WI38 (cell line): Measurements from ENCODE around the gene IL1RAPL2.

Experiments
- H3K4me3 ChIP-seq: 2 replicates; pipeline ENCODE4 v1.5.1; 2011; ENCODE audit warnings: low read depth, mild to moderate bottlenecking, control low read depth, low read length
- CTCF ChIP-seq: IDR thresholded peaks from 2 replicates; pipeline ENCODE4 v1.5.1; 2012; ENCODE audit warnings: low read depth, mild to moderate bottlenecking, control low read depth, low read length

The IL1RAPL2 gene

GRCh38 chrX:104566681-104567501 is 892 bp downstream of the IL1RAPL2 start:
- TF ChIP-seq CTCF = no peak
- no peak overlapping the region for H3K4me3 ChIP-seq

GRCh38 chrX:104567506-104567905 is 1.5 kb downstream of the IL1RAPL2 start:
- TF ChIP-seq CTCF = no peak
- no peak overlapping the region for H3K4me3 ChIP-seq

GRCh38 chrX:104568304-104568915 is 2.4 kb downstream of the IL1RAPL2 start:
- no peak overlapping the region for H3K4me3 ChIP-seq
- no peak for TF ChIP-seq CTCF

GRCh38 chrX:104618106-104618895 is 52.3 kb downstream of the IL1RAPL2 start:
- no peak for TF ChIP-seq CTCF
- no peak overlapping the region for H3K4me3 ChIP-seq

GRCh38 chrX:104621781-104622180 is 55.8 kb downstream of the IL1RAPL2 start:
- no peak for TF ChIP-seq CTCF
- H3K4me3 ChIP-seq = no peak overlapping the region

GRCh38 chrX:104641176-104641575 is 75.2 kb downstream of the IL1RAPL2 start:
- H3K4me3 ChIP-seq = no peak overlapping the region
- TF ChIP-seq CTCF = no peak
